GM12865 (cell line): ENCODE data around the gene DDX54.

Source experiments
- DNase-seq: peaks from one replicate; pipeline ENCODE4 v3.0.0; 2010; ENCODE audit warnings: low read depth
- H3K4me3 ChIP-seq: 2 replicates; pipeline ENCODE4 v1.5.1; 2011; ENCODE audit warnings: mild to moderate bottlenecking, low read depth, low read length, control low read depth
- TF ChIP-seq, protein P1 (sequence below): IDR thresholded peaks from 2 replicates; pipeline ENCODE4 v1.5.1; 2011; ENCODE audit warnings: low read length, control low read depth, low read depth, inconsistent platforms; ENCODE audit not compliant: insufficient read depth; ENCODE audit errors: missing control alignments

The DDX54 gene

DNA sequence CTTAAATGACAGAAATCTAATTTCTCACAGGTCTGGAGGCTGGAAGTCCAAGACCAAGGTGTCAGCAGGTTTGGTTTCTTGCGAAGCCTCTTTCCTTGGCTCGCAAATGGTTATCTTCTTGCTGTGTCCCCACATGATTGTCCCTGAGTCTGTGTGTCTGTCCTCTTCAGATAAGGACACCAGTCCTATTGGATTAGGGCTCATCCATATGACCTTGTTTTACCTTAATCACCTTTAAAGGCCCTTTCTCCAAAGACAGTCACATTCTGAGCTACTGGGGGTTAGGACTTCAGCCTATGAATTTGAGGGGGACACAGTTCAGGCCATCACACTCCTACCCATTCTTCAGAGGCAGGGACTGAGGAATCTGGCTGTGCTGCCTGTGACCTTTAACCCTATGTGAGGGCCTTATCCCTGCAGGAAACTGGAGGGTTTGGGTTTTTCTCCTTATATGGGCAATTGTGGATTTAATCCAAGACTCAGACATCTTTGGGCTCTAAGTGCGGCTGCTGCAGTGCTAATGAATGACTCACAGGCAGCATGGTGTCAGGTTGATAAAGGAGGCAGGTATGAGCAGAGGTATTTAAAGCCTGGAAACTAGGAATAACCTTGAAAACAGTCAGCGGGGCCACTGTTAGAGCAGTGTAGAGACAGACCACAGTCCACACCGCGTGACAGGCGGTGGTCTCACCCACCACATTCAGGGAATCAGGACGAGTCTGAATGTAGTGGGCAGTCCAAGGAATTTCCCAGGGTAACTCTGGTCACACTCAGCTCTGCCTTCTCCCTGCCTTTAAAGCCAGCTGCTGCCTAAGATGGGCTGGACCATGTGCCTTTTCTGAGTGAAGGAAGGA lies 46.2 kb upstream of the DDX54 start:
- TF ChIP-seq, protein P1, sequence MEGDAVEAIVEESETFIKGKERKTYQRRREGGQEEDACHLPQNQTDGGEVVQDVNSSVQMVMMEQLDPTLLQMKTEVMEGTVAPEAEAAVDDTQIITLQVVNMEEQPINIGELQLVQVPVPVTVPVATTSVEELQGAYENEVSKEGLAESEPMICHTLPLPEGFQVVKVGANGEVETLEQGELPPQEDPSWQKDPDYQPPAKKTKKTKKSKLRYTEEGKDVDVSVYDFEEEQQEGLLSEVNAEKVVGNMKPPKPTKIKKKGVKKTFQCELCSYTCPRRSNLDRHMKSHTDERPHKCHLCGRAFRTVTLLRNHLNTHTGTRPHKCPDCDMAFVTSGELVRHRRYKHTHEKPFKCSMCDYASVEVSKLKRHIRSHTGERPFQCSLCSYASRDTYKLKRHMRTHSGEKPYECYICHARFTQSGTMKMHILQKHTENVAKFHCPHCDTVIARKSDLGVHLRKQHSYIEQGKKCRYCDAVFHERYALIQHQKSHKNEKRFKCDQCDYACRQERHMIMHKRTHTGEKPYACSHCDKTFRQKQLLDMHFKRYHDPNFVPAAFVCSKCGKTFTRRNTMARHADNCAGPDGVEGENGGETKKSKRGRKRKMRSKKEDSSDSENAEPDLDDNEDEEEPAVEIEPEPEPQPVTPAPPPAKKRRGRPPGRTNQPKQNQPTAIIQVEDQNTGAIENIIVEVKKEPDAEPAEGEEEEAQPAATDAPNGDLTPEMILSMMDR: no peak
- no peak overlapping the region for H3K4me3 ChIP-seq
- no peak for DNase-seq

DNA sequence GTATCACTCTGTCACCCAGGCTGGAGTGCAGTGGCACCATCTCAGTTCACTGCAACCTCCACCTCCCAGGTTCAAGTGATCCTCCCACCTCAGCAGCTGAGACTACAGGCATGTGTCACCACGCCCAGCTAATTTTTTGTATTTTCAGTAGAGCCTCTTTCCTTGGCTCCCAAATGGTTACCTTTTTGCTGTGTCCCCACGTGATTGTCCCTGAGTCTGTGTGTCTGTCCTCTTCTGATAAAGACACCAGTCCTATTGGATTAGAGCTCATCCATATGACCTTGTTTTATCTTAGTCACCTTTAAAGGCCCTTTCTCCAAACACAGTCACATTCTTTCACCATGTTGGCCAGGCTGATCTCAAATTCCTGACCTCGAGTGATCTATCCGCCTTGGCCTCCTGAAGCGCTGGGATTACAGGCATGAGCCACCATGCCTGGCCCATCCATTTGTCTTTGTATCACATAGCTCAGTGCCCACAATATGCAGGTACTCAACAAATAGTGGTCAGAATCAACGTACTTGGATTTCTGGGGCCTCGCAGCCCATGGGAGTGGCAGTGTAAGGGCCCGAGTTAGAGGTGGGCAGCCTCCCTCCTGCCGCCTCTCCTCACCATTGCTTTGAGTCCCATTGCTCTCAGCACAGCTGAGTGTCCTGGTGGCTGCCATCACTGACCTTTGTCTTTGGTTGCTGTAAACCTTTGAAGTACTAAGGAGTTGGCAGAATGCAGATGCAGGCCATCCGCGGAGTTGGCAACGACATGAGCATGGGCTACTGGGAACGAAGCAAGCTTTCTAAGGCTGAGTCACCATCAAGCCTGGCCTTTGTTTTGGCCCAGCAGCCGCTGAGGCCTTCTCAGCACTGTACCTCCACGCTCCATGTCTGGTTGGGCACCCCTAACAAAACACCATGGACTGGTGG lies 45.3 kb upstream of the DDX54 start:
- no peak overlapping the region for H3K4me3 ChIP-seq
- TF ChIP-seq, protein P1: no peak
- DNase-seq: peak; percentile 38

DNA sequence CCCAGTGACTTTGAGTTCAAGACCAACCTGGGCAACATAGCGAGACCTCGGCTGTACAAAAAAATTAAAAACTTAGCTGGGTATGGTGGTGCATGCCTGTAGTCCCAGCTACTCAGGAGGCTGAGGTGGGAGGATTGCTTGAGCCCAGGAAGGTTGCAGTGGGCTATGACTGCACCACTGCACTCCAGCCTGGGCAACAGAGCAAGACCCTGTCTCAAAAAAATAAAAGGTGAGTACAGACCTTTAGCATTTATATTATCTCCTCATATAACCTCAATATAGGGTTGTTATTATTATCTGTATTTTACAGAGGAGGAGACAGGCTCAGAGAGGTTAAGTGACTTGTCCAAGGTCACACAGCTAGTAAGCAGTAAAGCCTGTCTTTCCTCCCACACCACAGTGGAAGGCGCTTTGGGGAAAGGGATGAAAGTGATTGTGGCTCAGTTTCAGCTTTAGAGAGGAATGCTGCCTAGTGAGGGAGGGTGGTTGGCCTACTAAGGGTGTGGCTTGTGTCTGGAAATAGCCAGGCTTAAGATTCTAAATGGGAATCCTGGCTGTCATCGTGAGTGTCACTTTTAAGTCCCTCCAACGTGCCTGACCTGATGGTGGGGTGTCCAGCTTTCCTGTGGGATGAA lies 43.2 kb upstream of the DDX54 start:
- TF ChIP-seq, protein P1: no peak
- DNase-seq: no peak
- no peak overlapping the region for H3K4me3 ChIP-seq

DNA sequence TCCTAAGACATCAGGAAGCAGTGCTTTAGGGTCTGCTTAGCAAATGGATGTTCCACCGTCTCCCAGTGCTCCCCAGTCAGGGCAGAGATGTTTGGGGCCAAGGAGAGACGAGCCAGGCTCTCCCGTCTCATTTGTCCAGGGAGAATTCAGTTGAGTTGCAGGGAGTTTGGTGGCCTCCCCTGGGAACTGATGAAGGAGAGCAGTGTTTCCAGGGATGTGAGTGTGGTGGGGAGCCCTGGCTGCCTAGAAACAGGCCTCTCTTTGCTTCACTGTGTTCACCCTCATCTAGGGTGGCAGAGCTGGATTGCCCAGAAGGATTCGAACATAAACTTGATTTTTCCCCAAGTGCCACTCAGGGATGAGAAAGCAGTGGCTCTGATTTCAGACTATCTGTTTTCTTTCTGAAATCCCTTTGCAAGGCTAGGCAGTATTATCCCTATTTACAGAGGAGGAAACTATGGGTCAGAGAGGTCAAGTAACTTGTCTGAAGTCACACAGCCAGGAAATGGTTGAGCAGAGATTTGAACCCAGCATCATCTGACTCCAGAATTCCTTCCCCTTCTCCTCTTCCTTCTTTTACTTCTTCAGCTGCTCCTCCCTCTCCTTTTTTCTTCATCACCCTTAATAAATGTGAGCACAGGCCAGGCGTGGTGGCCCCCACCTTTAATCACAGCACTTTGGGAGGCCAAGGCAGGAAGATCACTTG lies 42.6 kb upstream of the DDX54 start:
- DNase-seq: no peak
- TF ChIP-seq, protein P1: no peak
- H3K4me3 ChIP-seq: no peak overlapping the region

DNA sequence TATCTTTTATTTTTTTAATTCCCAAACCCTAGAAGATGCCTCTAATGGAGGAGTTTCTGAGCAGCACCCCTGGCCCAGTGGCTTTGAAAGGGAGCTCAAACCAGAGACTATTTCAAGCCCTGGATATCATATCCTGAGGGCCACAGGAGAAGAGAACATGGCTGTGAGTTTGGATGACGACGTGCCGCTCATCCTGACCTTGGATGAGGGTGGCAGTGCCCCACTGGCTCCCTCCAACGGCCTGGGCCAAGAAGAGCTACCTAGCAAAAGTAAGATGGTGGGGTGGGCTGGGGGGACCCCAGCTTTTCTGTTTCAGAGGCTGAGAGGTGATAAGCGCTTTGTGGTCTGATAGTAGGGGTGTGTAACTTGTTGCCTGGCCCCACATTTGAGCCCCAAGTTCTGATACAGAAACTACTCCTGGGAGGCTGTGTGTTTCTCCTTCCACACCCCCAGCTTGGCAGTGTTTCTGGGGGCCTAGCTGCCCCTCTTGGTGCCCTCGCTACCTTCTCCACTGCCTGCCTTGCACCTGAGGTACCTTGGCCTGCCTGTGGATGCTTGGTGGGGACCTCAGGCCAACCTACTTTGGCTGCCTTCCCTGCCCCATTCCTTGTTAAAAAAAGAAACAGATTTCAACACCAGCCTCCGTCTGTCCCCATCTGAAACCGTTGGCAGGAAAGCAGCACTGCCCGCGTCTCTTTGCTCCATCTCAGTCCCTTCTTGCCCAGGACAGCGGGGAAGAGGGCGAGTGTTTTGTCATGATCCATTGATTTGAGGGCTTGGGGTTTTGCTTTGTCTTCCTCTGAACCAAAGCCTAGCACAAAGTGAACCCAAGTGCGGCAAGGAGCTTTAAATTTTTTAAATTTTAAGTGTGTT lies 41.7 kb upstream of the DDX54 start:
- no peak for DNase-seq
- H3K4me3 ChIP-seq: no peak overlapping the region
- TF ChIP-seq, protein P1: no peak

DNA sequence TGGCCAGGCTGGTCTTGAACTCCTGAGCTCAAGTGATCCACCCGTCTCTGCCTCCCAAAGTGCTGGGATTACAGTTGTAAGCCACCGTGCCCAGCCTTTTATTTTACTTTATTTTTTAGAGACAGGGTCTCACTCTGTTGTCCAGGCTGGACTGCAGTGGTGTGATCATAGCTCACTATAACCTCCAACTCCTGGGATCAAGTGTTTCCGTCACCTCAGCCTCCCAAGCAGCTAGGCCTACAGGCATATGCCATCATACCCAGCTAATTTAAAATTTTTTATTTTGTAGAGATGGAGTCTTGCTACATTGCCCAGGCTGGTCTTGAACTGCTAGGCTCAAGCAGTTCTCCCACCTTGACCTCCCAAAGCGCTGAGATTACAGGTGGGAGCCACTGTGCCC lies 39.7 kb upstream of the DDX54 start:
- TF ChIP-seq, protein P1: no peak
- no peak for DNase-seq
- H3K4me3 ChIP-seq: no peak overlapping the region
